ENCODE results near the gene CYP4V2. TPM values are rescaled to one million over a fixed set of nuclear protein-coding genes. Genes with fewer than 3 reads are reported as not detected.

Gene CYP4V2
- total RNA-seq, 1 experiment from 2014 or later = 2.0 TPM

- ATAC-seq (no peak; the same call in 1 of the 2 replicates), DNase-seq (ENCODE audit: low spot score) (no peak)
- peaks cover 42% of the 10 kb centered on the region for H3K4me1 Mint-ChIP-seq
- H3K27ac Mint-ChIP-seq = no peak overlapping the region
- H3K36me3 Mint-ChIP-seq = peaks cover 14% of the 10 kb centered on the region
- no peak overlapping the region for H3K4me3 Mint-ChIP-seq
- no peak for TF ChIP-seq NR1H2 (CRISPR knock-in tag; IDR thresholded peaks at IDR 0.05)
- TF ChIP-seq NFE2L1 (CRISPR knock-in tag; IDR thresholded peaks at IDR 0.05) = no peak
- TF ChIP-seq ZNF281 (CRISPR knock-in tag; IDR thresholded peaks at IDR 0.05) = no peak
- no peak for TF ChIP-seq TEAD1 (CRISPR knock-in tag; IDR thresholded peaks at IDR 0.05)
- TF ChIP-seq, protein P1, sequence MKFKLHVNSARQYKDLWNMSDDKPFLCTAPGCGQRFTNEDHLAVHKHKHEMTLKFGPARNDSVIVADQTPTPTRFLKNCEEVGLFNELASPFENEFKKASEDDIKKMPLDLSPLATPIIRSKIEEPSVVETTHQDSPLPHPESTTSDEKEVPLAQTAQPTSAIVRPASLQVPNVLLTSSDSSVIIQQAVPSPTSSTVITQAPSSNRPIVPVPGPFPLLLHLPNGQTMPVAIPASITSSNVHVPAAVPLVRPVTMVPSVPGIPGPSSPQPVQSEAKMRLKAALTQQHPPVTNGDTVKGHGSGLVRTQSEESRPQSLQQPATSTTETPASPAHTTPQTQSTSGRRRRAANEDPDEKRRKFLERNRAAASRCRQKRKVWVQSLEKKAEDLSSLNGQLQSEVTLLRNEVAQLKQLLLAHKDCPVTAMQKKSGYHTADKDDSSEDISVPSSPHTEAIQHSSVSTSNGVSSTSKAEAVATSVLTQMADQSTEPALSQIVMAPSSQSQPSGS (CRISPR knock-in tag; IDR thresholded peaks at IDR 0.05; ENCODE audit: borderline replicate concordance, low read depth) = no peak
- TF ChIP-seq GABPB1 (CRISPR knock-in tag; IDR thresholded peaks at IDR 0.05) = no peak
- no peak for TF ChIP-seq FOXP4 (CRISPR knock-in tag; IDR thresholded peaks at IDR 0.05)
- no peak for TF ChIP-seq CREB1 (CRISPR knock-in tag; IDR thresholded peaks at IDR 0.05)
- no peak for TF ChIP-seq ELF4 (CRISPR knock-in tag; IDR thresholded peaks at IDR 0.05; ENCODE audit: low read depth)
- no peak for TF ChIP-seq CBFB (CRISPR knock-in tag; IDR thresholded peaks at IDR 0.05; ENCODE audit: low read depth)
- TF ChIP-seq FOXK1 (CRISPR knock-in tag; IDR thresholded peaks at IDR 0.05) = no peak
- TF ChIP-seq GRHL2 (CRISPR knock-in tag; IDR thresholded peaks at IDR 0.05; ENCODE audit: insufficient replicate concordance, severe bottlenecking) = no peak
- TF ChIP-seq FOXP1 (CRISPR knock-in tag; IDR thresholded peaks at IDR 0.05; ENCODE audit: borderline replicate concordance) = no peak
- no peak for TF ChIP-seq TP53 (CRISPR knock-in tag; IDR thresholded peaks at IDR 0.05)
- no peak for TF ChIP-seq ATF6 (CRISPR knock-in tag; IDR thresholded peaks at IDR 0.05)
- TF ChIP-seq JUN (CRISPR knock-in tag; IDR thresholded peaks at IDR 0.05) = no peak
- POLR2A ChIA-PET = no interaction called here
- H3K27me3 Mint-ChIP-seq (ENCODE audit: low read depth) = peaks cover 23% of the 10 kb centered on the region
- H3K9me3 Mint-ChIP-seq = no peaks in the 10 kb centered on the region
- CTCF ChIA-PET = interaction anchor here (0.5 kb wide), 1 partner anchor 413 kb away, joined by 5 read pairs; no protein-coding TSS in a partner anchor
Measured at GRCh38 chr4:186149872-186150271, 41.5 kb upstream of the CYP4V2 start.

DNA sequence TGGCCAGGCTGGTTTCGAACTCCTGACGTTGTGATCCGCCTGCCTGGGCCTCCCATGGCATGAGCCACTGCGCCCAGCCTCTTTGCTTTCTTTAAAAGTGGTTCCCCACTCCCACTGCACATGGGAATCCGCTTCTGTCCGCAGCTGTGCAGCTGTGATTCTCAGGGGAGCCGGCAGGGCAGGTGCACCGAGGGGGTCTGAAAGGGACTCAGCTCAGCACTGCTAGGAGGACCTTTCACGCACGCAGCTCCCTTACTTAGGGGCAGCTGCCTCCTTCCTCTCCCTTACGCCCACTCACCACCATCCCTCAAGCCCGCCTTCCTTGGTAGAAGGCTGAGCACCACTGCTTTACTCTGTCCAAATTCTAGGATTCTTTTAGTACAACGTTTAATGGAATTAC lies 40.4 kb upstream of the CYP4V2 start:
- Mint-ChIP-seq H3K27me3 (ENCODE audit: low read depth) (peaks cover 15% of the 10 kb centered on the region), H3K36me3 (peaks cover 22% of the 10 kb centered on the region), H3K4me1 (peaks cover 34% of the 10 kb centered on the region), H3K27ac (no peak overlapping the region), H3K9me3 (no peaks in the 10 kb centered on the region), H3K4me3 (no peak overlapping the region)
- ATAC-seq = no peak
- CTCF ChIA-PET = interaction anchor here (1.4 kb wide), 1 partner anchor 19 kb away, joined by 4 read pairs; no protein-coding TSS in a partner anchor
- POLR2A ChIA-PET = no interaction called here
- no peak for DNase-seq (ENCODE audit: low spot score)
- no peak for TF ChIP-seq ZNF317 (CRISPR knock-in tag; IDR thresholded peaks at IDR 0.05; ENCODE audit: borderline replicate concordance, low read depth)
- TF ChIP-seq, protein P2, sequence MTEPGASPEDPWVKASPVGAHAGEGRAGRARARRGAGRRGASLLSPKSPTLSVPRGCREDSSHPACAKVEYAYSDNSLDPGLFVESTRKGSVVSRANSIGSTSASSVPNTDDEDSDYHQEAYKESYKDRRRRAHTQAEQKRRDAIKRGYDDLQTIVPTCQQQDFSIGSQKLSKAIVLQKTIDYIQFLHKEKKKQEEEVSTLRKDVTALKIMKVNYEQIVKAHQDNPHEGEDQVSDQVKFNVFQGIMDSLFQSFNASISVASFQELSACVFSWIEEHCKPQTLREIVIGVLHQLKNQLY (CRISPR knock-in tag; IDR thresholded peaks at IDR 0.05) = no peak
- no peak for TF ChIP-seq MAX (CRISPR knock-in tag; IDR thresholded peaks at IDR 0.05)
- TF ChIP-seq ZBTB21 (CRISPR knock-in tag; IDR thresholded peaks at IDR 0.05; ENCODE audit: borderline replicate concordance) = no peak
- no peak for TF ChIP-seq EMX1 (CRISPR knock-in tag; IDR thresholded peaks at IDR 0.05)
- TF ChIP-seq SP1 (CRISPR knock-in tag; conservative IDR thresholded peaks at IDR 0.05) = no peak
